T-cell (primary cell): ENCODE measurements around the gene PARD3. TPM values are rescaled to one million over a fixed set of nuclear protein-coding genes. Genes with fewer than 3 reads are reported as not detected.

Experiments
- ATAC-seq, 4 experiments: fragments of 200-7000 bp in 3 of 4; fragments of 150-1000 bp in 1 of 4; cut with Tn5 transposase; replicated peaks in 1 of 4; 1 replicate in 3 of 4; 2 replicates in 1 of 4; pipeline ENCODE4 v1.10.0; 2021; ENCODE audit warnings: moderate library complexity in 3 of 4, mild to moderate bottlenecking in 2 of 4, moderate number of reproducible peaks in 1 of 4
- CTCF ChIA-PET, 2 donors: fragments of 300-600 bp; sonication (Branson Sonifier 250); formaldehyde crosslinking; loops; one replicate each; lab custom pipeline; 2022; ENCODE audit warnings: antibody characterized with exemption in 2 of 2; lab: Charles Lee
- POLR2A ChIA-PET, 2 donors: fragments of 300-600 bp; sonication (Branson Sonifier 250); formaldehyde crosslinking; loops; one replicate each; lab custom pipeline; 2022; ENCODE audit warnings: antibody characterized with exemption in 2 of 2; lab: Charles Lee
- DNase-seq, 35 experiments: peaks; one replicate each; pipeline versions ENCODE4 v3.0.0 to v3.0.0-alpha.2; 2013 to 2023
- H3K27ac ChIP-seq: one replicate; pipeline ENCODE4 v1.5.1; 2013; ENCODE audit warnings: low read length
- H3K27me3 ChIP-seq, 2 experiments: replicated peaks in 1 of 2; 1 replicate in 1 of 2; 2 replicates in 1 of 2; pipeline versions ENCODE4 v1.6.1 to v1.7.0; 2013; ENCODE audit warnings: low read length in 1 of 2, mixed read lengths in 1 of 2; ENCODE audit not compliant: control insufficient read depth in 2 of 2, insufficient read depth in 2 of 2; ENCODE audit errors: extremely low read depth in 1 of 2
- H3K36me3 ChIP-seq, 2 donors: 1 replicate in 1 of 2; 2 replicates in 1 of 2; pipeline versions ENCODE4 v1.6.1 to v1.7.0; 2013; ENCODE audit warnings: low read length in 1 of 2; ENCODE audit not compliant: control insufficient read depth in 2 of 2, insufficient read depth in 1 of 2; ENCODE audit errors: extremely low read depth in 1 of 2
- H3K4me1 ChIP-seq, 2 experiments: 1 replicate in 1 of 2; 2 replicates in 1 of 2; pipeline versions ENCODE4 v1.6.1 to v1.7.0; 2013; ENCODE audit warnings: low read length in 2 of 2, mixed read lengths in 1 of 2; ENCODE audit not compliant: insufficient read depth in 2 of 2, control insufficient read depth in 1 of 2; ENCODE audit errors: extremely low read depth in 1 of 2
- H3K4me3 ChIP-seq, 2 donors: 1 replicate in 1 of 2; 2 replicates in 1 of 2; pipeline versions ENCODE4 v1.5.1 to v1.7.0; 2013; ENCODE audit warnings: mild to moderate bottlenecking in 2 of 2, low read length in 1 of 2, moderate library complexity in 1 of 2; ENCODE audit not compliant: control insufficient read depth in 1 of 2; ENCODE audit errors: extremely low read depth in 1 of 2
- H3K9me3 ChIP-seq: 2 replicates; pipeline ENCODE4 v1.7.0; 2013
- H3K27ac Mint-ChIP-seq, 2 donors: one replicate each; pipeline ENCODE4 v1.8.0; 2020 to 2021; ENCODE audit warnings: mild to moderate bottlenecking in 2 of 2, mixed read lengths in 2 of 2
- H3K27me3 Mint-ChIP-seq, 2 donors: one replicate each; pipeline ENCODE4 v1.8.0; 2021 to 2022; ENCODE audit warnings: mixed read lengths in 2 of 2
- H3K36me3 Mint-ChIP-seq: one replicate; pipeline ENCODE4 v1.8.0; 2021; ENCODE audit warnings: mixed read lengths
- H3K4me1 Mint-ChIP-seq, 3 donors: one replicate each; pipeline ENCODE4 v1.8.0; 2020 to 2022; ENCODE audit warnings: mixed read lengths in 3 of 3, mild to moderate bottlenecking in 1 of 3
- H3K4me3 Mint-ChIP-seq, 3 donors: one replicate each; pipeline ENCODE4 v1.8.0; 2020 to 2022; ENCODE audit warnings: mild to moderate bottlenecking in 3 of 3, mixed read lengths in 3 of 3, moderate library complexity in 3 of 3
- H3K9me3 Mint-ChIP-seq, 3 donors: one replicate each; pipeline ENCODE4 v1.8.0; 2020 to 2022; ENCODE audit warnings: mixed read lengths in 3 of 3
- WGBS: methylation state at CpG from one replicate; pipeline ENCODE4 v1.1.5; 2013; ENCODE audit warnings: missing lambda C conversion rate; ENCODE audit not compliant: insufficient coverage; 5-methylcytosine and 5-hydroxymethylcytosine counted together
- total RNA-seq, 35 experiments: library from RNA in 6 of 35; stranded (reverse) in 6 of 35; fragments of 120-200 nt in 1 of 35; gene quantifications; one replicate each; pipeline versions ENCODE4 v1.2.1 to v1.2.4 and lab custom pipeline; 2013 to 2026

The PARD3 gene
- total RNA-seq, 5 donors from 2014 or later (not counting 1 experiment from before 2014, with no cell fraction given): 0.36 to 0.92 (median 0.65) TPM

DNA sequence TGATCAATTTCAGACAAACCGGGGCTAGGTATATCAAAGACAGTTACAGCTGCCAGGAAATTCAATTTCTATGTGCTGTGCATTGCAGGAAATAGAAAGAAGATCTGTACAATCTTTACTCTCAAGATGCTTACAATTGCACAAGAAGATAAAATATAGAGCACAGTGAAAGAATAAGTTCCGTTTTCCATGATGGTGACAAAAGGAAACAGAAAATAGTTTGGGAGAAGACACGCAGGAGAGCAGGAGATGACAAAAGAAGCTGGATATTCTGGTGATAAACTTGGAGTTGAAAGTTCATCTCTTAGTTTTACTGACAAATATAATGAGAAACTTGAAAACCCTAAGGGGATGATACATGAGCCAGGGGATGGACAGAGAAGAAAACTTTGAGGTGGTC is 646.0 kb downstream of the PARD3 start:
- ChIA-PET POLR2A (no interaction called here), CTCF (no interaction called here)
- H3K36me3 Mint-ChIP-seq: no peaks in the 10 kb centered on the region
- no peak overlapping the region for H3K4me3 Mint-ChIP-seq
- no peak overlapping the region for H3K27ac Mint-ChIP-seq
- H3K4me1 Mint-ChIP-seq: no peaks in the 10 kb centered on the region
- no peak overlapping the region for H3K4me3 ChIP-seq
- H3K9me3 ChIP-seq: no peaks in the 10 kb centered on the region
- H3K9me3 Mint-ChIP-seq: peaks cover 0 to 4% (median 0%) of the 10 kb centered on the region in 3 donors
- DNase-seq (no peak), ATAC-seq (no peak)
- H3K27me3 Mint-ChIP-seq: peaks cover 0 to 9% of the 10 kb centered on the region in 2 donors
- 60% methylated on average over 1 of the region's 3 CpGs for WGBS
- no peaks in the 10 kb centered on the region for H3K27me3 ChIP-seq
- no peaks in the 10 kb centered on the region for H3K4me1 ChIP-seq
- H3K36me3 ChIP-seq: no peaks in the 10 kb centered on the region
- no peak overlapping the region for H3K27ac ChIP-seq

DNA sequence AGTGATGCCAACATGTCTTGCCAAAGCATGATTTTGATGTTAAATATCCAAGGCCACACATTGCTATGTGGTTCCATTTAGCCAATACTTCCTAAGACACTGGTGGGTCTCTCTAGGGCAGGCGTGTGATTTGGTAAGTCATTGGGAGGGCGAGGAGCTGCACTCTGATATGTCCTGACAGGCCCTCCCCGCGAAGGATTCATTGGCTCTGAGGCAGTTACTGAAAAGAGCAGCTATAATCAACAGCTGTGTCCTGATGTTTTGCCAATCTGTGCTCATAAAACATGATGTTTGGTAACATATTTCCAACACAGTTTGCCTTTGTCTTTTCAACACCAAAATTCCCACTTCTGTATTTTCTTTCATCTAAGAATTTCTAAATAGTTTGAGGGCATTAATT is 646.7 kb downstream of the PARD3 start:
- Mint-ChIP-seq H3K36me3 (no peaks in the 10 kb centered on the region), H3K4me3 (no peak overlapping the region), H3K9me3 (peaks cover 0 to 4% (median 0%) of the 10 kb centered on the region in 3 donors), H3K27ac (no peak overlapping the region), H3K27me3 (peaks cover 0 to 9% of the 10 kb centered on the region in 2 donors), H3K4me1 (no peaks in the 10 kb centered on the region)
- no peaks in the 10 kb centered on the region for H3K36me3 ChIP-seq
- H3K27me3 ChIP-seq: no peaks in the 10 kb centered on the region
- DNase-seq (no peak), ATAC-seq (no peak)
- ChIA-PET POLR2A (no interaction called here), CTCF (no interaction called here)
- no CpG with 5 or more reads among the region's 4 CpGs for WGBS
- no peak overlapping the region for H3K27ac ChIP-seq
- no peaks in the 10 kb centered on the region for H3K9me3 ChIP-seq
- H3K4me1 ChIP-seq: no peaks in the 10 kb centered on the region
- no peak overlapping the region for H3K4me3 ChIP-seq

DNA sequence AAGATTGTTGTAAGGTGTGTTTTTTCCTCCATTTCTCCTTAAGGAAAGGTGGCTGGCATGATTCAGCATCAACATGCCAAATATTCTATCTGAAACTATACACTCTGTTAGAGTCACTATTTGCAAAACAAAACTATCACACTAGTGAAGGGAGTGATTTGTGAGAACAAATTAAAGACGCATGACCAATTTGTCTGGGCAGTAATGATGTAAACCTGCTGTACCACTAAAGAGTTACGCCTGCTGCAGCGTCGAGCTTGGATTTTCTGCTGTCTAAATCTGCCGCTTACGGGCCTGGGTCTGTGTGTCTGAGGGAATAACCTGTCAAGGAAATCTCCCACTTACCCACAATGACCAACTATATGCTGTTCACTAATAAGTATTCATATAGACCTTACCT is 648.3 kb downstream of the PARD3 start:
- H3K4me1 ChIP-seq: no peaks in the 10 kb centered on the region
- no peaks in the 10 kb centered on the region for H3K9me3 ChIP-seq
- ChIA-PET CTCF (no interaction called here), POLR2A (interaction anchor here in 1 of 2 donors (0.6 kb wide), 1 partner anchor 93 kb away, joined by 3 read pairs; no protein-coding TSS in a partner anchor)
- DNase-seq: no peak
- H3K4me1 Mint-ChIP-seq: no peaks in the 10 kb centered on the region
- no peaks in the 10 kb centered on the region for H3K36me3 ChIP-seq
- WGBS: no CpG with 5 or more reads among the region's 6 CpGs
- no peak overlapping the region for H3K27ac Mint-ChIP-seq
- no peak overlapping the region for H3K4me3 ChIP-seq
- no peak overlapping the region for H3K27ac ChIP-seq
- H3K36me3 Mint-ChIP-seq: no peaks in the 10 kb centered on the region
- peaks cover 0 to 7% (median 0%) of the 10 kb centered on the region in 3 donors for H3K9me3 Mint-ChIP-seq
- H3K27me3 ChIP-seq: no peaks in the 10 kb centered on the region
- H3K4me3 Mint-ChIP-seq: no peak overlapping the region
- ATAC-seq: no peak
- peaks cover 0 to 9% of the 10 kb centered on the region in 2 donors for H3K27me3 Mint-ChIP-seq

DNA sequence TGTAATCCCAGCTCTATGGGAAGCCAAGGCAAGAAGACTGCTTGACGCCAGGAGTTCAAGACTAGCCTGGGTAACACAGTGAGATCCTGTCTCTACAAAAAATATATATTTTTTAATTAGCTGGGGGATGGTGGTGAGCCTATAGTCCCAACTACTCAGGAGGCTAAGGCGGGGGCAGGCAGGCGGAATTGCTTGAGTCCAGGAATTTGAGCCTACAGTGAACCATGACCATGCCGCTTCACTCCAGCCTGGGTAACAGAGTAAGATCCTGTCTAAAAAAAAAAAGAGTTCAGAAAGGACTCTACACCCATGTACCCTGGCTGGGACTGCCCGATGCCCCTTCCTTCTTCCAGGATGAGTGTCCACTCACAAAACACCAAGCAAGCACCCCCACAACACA is 648.7 kb downstream of the PARD3 start:
- H3K36me3 Mint-ChIP-seq: no peaks in the 10 kb centered on the region
- ATAC-seq (no peak), DNase-seq (no peak)
- Histone ChIP-seq H3K4me1 (no peaks in the 10 kb centered on the region), H3K27me3 (no peaks in the 10 kb centered on the region), H3K27ac (no peak overlapping the region), H3K4me3 (no peak overlapping the region), H3K36me3 (no peaks in the 10 kb centered on the region), H3K9me3 (no peaks in the 10 kb centered on the region)
- H3K4me3 Mint-ChIP-seq: no peak overlapping the region
- H3K4me1 Mint-ChIP-seq: no peaks in the 10 kb centered on the region
- ChIA-PET CTCF (no interaction called here), POLR2A (interaction anchor here in 1 of 2 donors (0.6 kb wide), 1 partner anchor 880 kb away, joined by 3 read pairs; no protein-coding TSS in a partner anchor)
- WGBS: 90% methylated on average over 2 of the region's 5 CpGs
- no peak overlapping the region for H3K27ac Mint-ChIP-seq
- peaks cover 0 to 9% of the 10 kb centered on the region in 2 donors for H3K27me3 Mint-ChIP-seq
- peaks cover 0 to 7% (median 0%) of the 10 kb centered on the region in 3 donors for H3K9me3 Mint-ChIP-seq

DNA sequence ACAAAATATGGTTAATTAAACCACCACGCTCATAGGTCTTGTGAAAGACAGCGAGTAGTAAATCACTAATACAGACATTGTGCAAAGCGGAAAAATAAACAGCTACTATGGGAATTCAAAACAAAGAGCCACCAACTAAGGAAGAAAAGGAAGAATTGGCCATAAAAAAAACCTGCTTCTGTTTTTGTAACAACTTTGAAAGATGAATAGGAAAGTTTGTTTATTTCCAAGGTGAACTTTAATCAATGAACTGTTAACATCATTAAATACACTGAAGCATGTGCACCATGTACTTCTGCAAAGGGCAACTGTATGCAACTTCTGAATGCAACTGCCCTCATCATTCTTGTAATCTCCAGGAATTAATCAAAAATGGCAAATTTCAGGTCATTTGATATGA is 651.1 kb downstream of the PARD3 start:
- Histone ChIP-seq H3K36me3 (no peaks in the 10 kb centered on the region), H3K4me3 (no peak overlapping the region), H3K4me1 (no peaks in the 10 kb centered on the region), H3K9me3 (no peaks in the 10 kb centered on the region), H3K27ac (no peak overlapping the region), H3K27me3 (no peaks in the 10 kb centered on the region)
- WGBS: no CpG with 5 or more reads among the region's 3 CpGs
- Mint-ChIP-seq H3K27me3 (peaks cover 0 to 1% of the 10 kb centered on the region in 2 donors), H3K9me3 (peaks cover 0 to 4% (median 0%) of the 10 kb centered on the region in 3 donors), H3K36me3 (no peaks in the 10 kb centered on the region), H3K27ac (no peak overlapping the region), H3K4me3 (no peak overlapping the region), H3K4me1 (no peaks in the 10 kb centered on the region)
- POLR2A ChIA-PET: no interaction called here
- CTCF ChIA-PET: no interaction called here
- ATAC-seq: no peak
- DNase-seq: no peak

DNA sequence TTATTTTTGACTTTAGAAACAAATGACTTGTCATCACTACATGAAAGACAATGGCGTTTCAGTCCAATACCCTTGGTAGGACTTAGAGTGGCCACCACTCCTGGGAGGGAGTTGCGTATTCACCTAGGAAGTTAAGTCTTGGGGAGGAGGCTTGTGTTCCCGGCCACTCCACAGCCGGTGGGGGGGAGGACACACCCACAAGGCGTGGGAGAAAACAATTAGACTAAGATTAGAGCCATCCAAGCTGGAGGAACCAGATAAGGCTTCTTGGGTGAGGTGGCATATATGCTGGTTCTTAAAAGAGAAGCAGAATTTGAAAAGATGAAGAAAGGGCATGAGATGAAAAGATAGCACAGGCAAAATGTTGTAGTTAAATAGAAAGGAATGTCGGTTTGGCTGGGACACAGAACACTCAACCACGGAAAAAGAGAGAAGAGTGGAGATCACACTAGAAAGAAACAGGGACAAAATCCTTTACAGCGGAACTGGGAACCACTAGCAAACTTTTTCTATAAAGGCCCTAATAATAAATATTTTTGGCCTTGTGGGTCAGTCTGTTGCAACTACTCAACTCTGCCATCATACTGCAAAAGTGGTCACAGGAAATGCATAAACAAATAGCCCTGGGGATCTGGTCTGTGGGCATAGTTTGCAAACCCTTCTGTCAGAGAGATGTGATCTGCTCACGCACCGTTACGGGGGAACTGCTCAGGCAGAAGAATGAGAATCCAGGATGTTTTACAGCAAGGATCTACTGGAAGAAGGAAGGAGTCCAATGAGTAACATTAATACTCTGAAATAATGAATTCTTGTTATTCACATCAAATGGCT is 651.8 kb downstream of the PARD3 start:
- Mint-ChIP-seq H3K27me3 (no peaks in the 10 kb centered on the region), H3K27ac (no peak overlapping the region), H3K9me3 (peaks cover 0 to 4% (median 0%) of the 10 kb centered on the region in 3 donors), H3K36me3 (no peaks in the 10 kb centered on the region), H3K4me1 (no peaks in the 10 kb centered on the region), H3K4me3 (no peak overlapping the region)
- Histone ChIP-seq H3K27me3 (no peaks in the 10 kb centered on the region), H3K9me3 (no peaks in the 10 kb centered on the region), H3K4me1 (no peaks in the 10 kb centered on the region), H3K4me3 (no peak overlapping the region), H3K27ac (no peak overlapping the region), H3K36me3 (no peaks in the 10 kb centered on the region)
- WGBS: 68% methylated on average over 4 of the region's 11 CpGs
- no peak for DNase-seq
- no peak for ATAC-seq
- POLR2A ChIA-PET: no interaction called here
- CTCF ChIA-PET: no interaction called here
